Vagina (tissue), 2 donors: ENCODE results near the gene CCDC32.

ENCODE experiments used
- CTCF ChIP-seq, 3 experiments: fragments of 450-650 bp in 2 of 3; fragments of 200-600 bp in 1 of 3; sonication (generic) in 1 of 3; IDR thresholded peaks; one replicate each; pipeline ENCODE4 v1.5.1; 2017 to 2019; ENCODE audit warnings: antibody characterized with exemption in 3 of 3, mild to moderate bottlenecking in 2 of 3, moderate library complexity in 2 of 3
- POLR2A ChIP-seq, 2 donors: fragments of 450-650 bp; IDR thresholded peaks; one replicate each; pipeline ENCODE4 v1.6.1; 2017; ENCODE audit warnings: antibody characterized with exemption in 2 of 2, mild to moderate bottlenecking in 2 of 2, moderate library complexity in 2 of 2
- POLR2AphosphoS5 ChIP-seq, 2 donors: sonication (generic); formaldehyde crosslinking; IDR thresholded peaks; one replicate each; pipeline ENCODE4 v1.9.0; 2017; ENCODE audit warnings: antibody characterized with exemption in 2 of 2, mild to moderate bottlenecking in 2 of 2, low read depth in 1 of 2; ENCODE audit not compliant: insufficient read depth in 1 of 2

- TF ChIP-seq POLR2A (IDR thresholded peaks at IDR 0.05): no peak
- no peak for TF ChIP-seq CTCF (IDR thresholded peaks at IDR 0.05)
- TF ChIP-seq POLR2AphosphoS5 (IDR thresholded peaks at IDR 0.05; ENCODE audit: insufficient read depth in 1 of 2, low read depth in 1 of 2): no peak
These were observed 56.6 kb downstream of the CCDC32 start for GRCh38 chr15:40508216-40508615.
